PC-9 (cell line): ENCODE measurements around the gene AKAP8L. TPM values are rescaled to one million over a fixed set of nuclear protein-coding genes. Genes with fewer than 3 reads are reported as not detected.

Experiments used
- Bru-seq: library from RNA; stranded (reverse); fragments of 400-500 nt; gene quantifications from one replicate; lab custom pipeline; 2021; lab: Mats Ljungman, UMichigan
- BruChase-seq, 2 experiments: library from RNA; stranded (reverse); fragments of 400-500 nt; gene quantifications; one replicate each; lab custom pipeline; 2021; lab: Mats Ljungman, UMichigan
- BruUV-seq: library from RNA; stranded (reverse); fragments of 400-500 nt; replicated peaks from 2 replicates; lab custom pipeline; 2021; lab: Mats Ljungman, UMichigan
- CTCF ChIA-PET: fragments of 300-600 bp; sonication (Branson Sonifier 250); formaldehyde crosslinking; loops from one replicate; lab custom pipeline; 2022; ENCODE audit warnings: antibody characterized with exemption; lab: Charles Lee
- POLR2A ChIA-PET: fragments of 300-600 bp; sonication (Branson Sonifier 250); formaldehyde crosslinking; loops from one replicate; lab custom pipeline; 2022; ENCODE audit warnings: antibody characterized with exemption; ENCODE audit not compliant: unreplicated experiment; lab: Charles Lee
- DNase-seq, 2 experiments: peaks; one replicate each; pipeline versions ENCODE4 v3.0.0 to v3.0.0-alpha.2; 2015 to 2022; ENCODE audit warnings: mixed read lengths in 1 of 2
- H2AFZ ChIP-seq: fragments of 200-600 bp; sonication (generic); 2 replicates; pipeline ENCODE4 v1.8.1; 2017; ENCODE audit warnings: antibody characterized with exemption
- H3F3A ChIP-seq: fragments of 200-600 bp; sonication (generic); 2 replicates; pipeline ENCODE4 v1.8.1; 2017; ENCODE audit warnings: antibody characterized with exemption, mild to moderate bottlenecking, low read depth; ENCODE audit not compliant: insufficient read depth
- H3K27ac ChIP-seq: fragments of 200-600 bp; sonication (generic); 2 replicates; pipeline ENCODE4 v1.6.1; 2016; ENCODE audit warnings: mixed run types
- H3K27me3 ChIP-seq: fragments of 200-600 bp; sonication (generic); 2 replicates; pipeline ENCODE4 v1.6.1; 2016; ENCODE audit warnings: low read depth, mixed run types; ENCODE audit not compliant: insufficient read depth
- H3K36me3 ChIP-seq: fragments of 200-600 bp; sonication (generic); 2 replicates; pipeline ENCODE4 v1.6.1; 2016; ENCODE audit warnings: low read depth, mixed run types
- H3K4me1 ChIP-seq: fragments of 200-600 bp; sonication (generic); replicated peaks from 2 replicates; pipeline ENCODE4 v1.6.1; 2016; ENCODE audit warnings: mixed run types; ENCODE audit not compliant: insufficient read depth
- H3K4me2 ChIP-seq: fragments of 200-600 bp; sonication (generic); 2 replicates; pipeline ENCODE4 v1.6.1; 2017; ENCODE audit warnings: mixed run types
- H3K4me3 ChIP-seq: fragments of 200-600 bp; sonication (generic); 2 replicates; pipeline ENCODE4 v1.6.1; 2016; ENCODE audit warnings: mixed run types
- H3K79me2 ChIP-seq: fragments of 200-600 bp; sonication (generic); 2 replicates; pipeline ENCODE4 v1.6.1; 2017; ENCODE audit warnings: low read depth, mixed run types
- H3K9me2 ChIP-seq: fragments of 200-600 bp; sonication (generic); 2 replicates; pipeline ENCODE4 v1.8.1; 2017; ENCODE audit warnings: mild to moderate bottlenecking; ENCODE audit not compliant: insufficient read depth
- H3K9me3 ChIP-seq: fragments of 200-600 bp; sonication (generic); 2 replicates; pipeline ENCODE4 v1.8.1; 2016; ENCODE audit warnings: low read depth; ENCODE audit not compliant: insufficient read depth
- H4K20me1 ChIP-seq: fragments of 200-600 bp; sonication (generic); 2 replicates; pipeline ENCODE4 v1.8.1; 2017; ENCODE audit not compliant: insufficient read depth
- CTCF ChIP-seq: fragments of 200-600 bp; sonication (generic); conservative IDR thresholded peaks from 2 replicates; pipeline ENCODE4 v1.6.1; 2017; ENCODE audit warnings: mixed run types, antibody characterized with exemption, mild to moderate bottlenecking, moderate library complexity
- EZH2 ChIP-seq: fragments of 200-600 bp; sonication (generic); IDR thresholded peaks from 2 replicates; pipeline ENCODE4 v1.8.0; 2017; ENCODE audit warnings: antibody characterized with exemption, low read depth
- intact Hi-C: fragments of 100-400 bp; cut with micrococcal nuclease; formaldehyde crosslinking; loops from one replicate; pipeline ENCODE4 v1.10.0; 2022; ENCODE audit not compliant: unreplicated experiment
- long read RNA-seq: library from polyadenylated mRNA; stranded (forward); transcript quantifications from one replicate; pipeline ENCODE4 v2.0.0, GENCODE V29; 2022
- total RNA-seq: library from RNA; stranded (reverse); gene quantifications from 2 replicates; pipeline ENCODE4 v1.2.3, GENCODE V29; 2021

Gene AKAP8L
- total RNA-seq (49.9 and 62.4 TPM in 2 replicates), Bru-seq, nascent RNA (percentile 78 among the genes with signal in this experiment), BruChase-seq, experiment 1, labeled RNA remaining after a 2-hour chase (percentile 73 among the genes with signal in this experiment), BruChase-seq, experiment 2, labeled RNA remaining after a 6-hour chase (percentile 84 among the genes with signal in this experiment)
- long read RNA-seq, transcript AKAP8L-201 (14 exons, 2,146 nt) = major isoform, 34 of 66 reads
- long read RNA-seq, partial matches to known transcripts = 9 of 66 reads
- long read RNA-seq, other reads (novel, unspliced or antisense) = 20 of 66 reads

GRCh38 chr19:15418579-15419412 lies at the start of gene AKAP8L:
AKAP8L (minus strand) TSS chr19:15418988; CDS start chr19:15418923, 65 bp downstream.
- Histone ChIP-seq H3K27me3 (no peaks in the 10 kb centered on the region), H3K9me3 (no peaks in the 10 kb centered on the region), H3K27ac (peak within 1 kb of the TSS; percentile 39), H4K20me1 (peaks cover 42% of the 10 kb centered on the region), H3K79me2 (peaks cover 49% of the 10 kb centered on the region), H3K4me1 (peaks cover 17% of the 10 kb centered on the region), H3K9me2 (no peaks in the 10 kb centered on the region), H3K36me3 (peaks cover 12% of the 10 kb centered on the region; the same call in 1 of the 2 replicates), H2AFZ (peak within 1 kb of the TSS; percentile 82), H3F3A (peaks cover 26% of the 10 kb centered on the region; the same call in 1 of the 2 replicates), H3K4me3 (peak within 1 kb of the TSS; percentile 87), H3K4me2 (peak within 1 kb of the TSS; percentile 93)
- no TSS peak for BruUV-seq
- ChIA-PET CTCF (interaction anchor here (0.8 to 1.9 kb wide), 4 partner anchors 34 to 223 kb away, joined by 3 to 15 read pairs (median 4); partner anchors contain the start of gene AKAP8), POLR2A (interaction anchor here (0.5 to 1.8 kb wide), 7 partner anchors 39 to 913 kb away, joined by 3 to 19 read pairs (median 5); partner anchors contain the start of gene AKAP8)
- TF ChIP-seq CTCF (peak; percentile 80), EZH2 (no peak)
- peak; percentile 99 to 100 for DNase-seq
- intact Hi-C loops = loop anchor here (1.0 to 5.0 kb wide), 3 partner anchors 40 to 138 kb away; partner anchors contain the start of gene AKAP8

- intact Hi-C loops = no loop called here
- Histone ChIP-seq H3K79me2 (no peaks in the 10 kb centered on the region), H3K27ac (no peak overlapping the region), H3K36me3 (no peaks in the 10 kb centered on the region), H3F3A (peaks cover 14% of the 10 kb centered on the region; the same call in 1 of the 2 replicates), H3K4me1 (peaks cover 9% of the 10 kb centered on the region; the same call in 1 of the 2 replicates), H4K20me1 (no peaks in the 10 kb centered on the region), H3K9me3 (no peaks in the 10 kb centered on the region), H3K4me3 (no peak overlapping the region), H2AFZ (no peak overlapping the region), H3K4me2 (no peak overlapping the region), H3K27me3 (no peaks in the 10 kb centered on the region), H3K9me2 (no peaks in the 10 kb centered on the region)
- ChIA-PET CTCF (no interaction called here), POLR2A (no interaction called here)
- TF ChIP-seq CTCF (no peak), EZH2 (no peak)
- DNase-seq = no peak
- no TSS peak for BruUV-seq
These were observed 49.0 kb upstream of the AKAP8L start for GRCh38 chr19:15467734-15468214.
